Uterus (tissue), 2 donors: ENCODE measurements around the gene TMOD3.

Experiments used
- CTCF ChIP-seq, 4 experiments: fragments of 200-600 bp in 2 of 4; fragments of 450-650 bp in 2 of 4; sonication (generic) in 2 of 4; IDR thresholded peaks; one replicate each; pipeline ENCODE4 v1.5.1; 2016 to 2019; ENCODE audit warnings: antibody characterized with exemption in 4 of 4, mild to moderate bottlenecking in 2 of 4, moderate library complexity in 1 of 4
- POLR2A ChIP-seq, 2 donors: fragments of 450-650 bp; IDR thresholded peaks; one replicate each; pipeline ENCODE4 v1.6.1; 2016; ENCODE audit warnings: antibody characterized with exemption in 2 of 2, mild to moderate bottlenecking in 1 of 2, moderate library complexity in 1 of 2

- TF ChIP-seq CTCF (IDR thresholded peaks at IDR 0.05) (no peak), POLR2A (IDR thresholded peaks at IDR 0.05) (no peak)
These were observed 49.3 kb downstream of the TMOD3 start for GRCh38 chr15:51878446-51879386.
